GM23248 (cell line): ENCODE measurements around the gene MIEN1. TPM values are rescaled to one million over a fixed set of nuclear protein-coding genes. Genes with fewer than 3 reads are reported as not detected.

ENCODE experiments used
- DNase-seq: peaks from one replicate; pipeline ENCODE4 v3.0.0-alpha.2; 2015
- H2AFZ ChIP-seq: fragments of 200-600 bp; sonication (generic); 2 replicates; pipeline ENCODE4 v1.6.1; 2016; ENCODE audit warnings: antibody characterized with exemption
- H3F3A ChIP-seq: fragments of 200-600 bp; sonication (generic); 2 replicates; pipeline ENCODE4 v1.6.1; 2016; ENCODE audit warnings: mild to moderate bottlenecking, antibody characterized with exemption, mixed run types; ENCODE audit not compliant: insufficient read depth
- H3K27ac ChIP-seq: fragments of 200-600 bp; sonication (generic); 2 replicates; pipeline ENCODE4 v1.5.1; 2016; ENCODE audit warnings: mild to moderate bottlenecking
- H3K27me3 ChIP-seq: fragments of 200-600 bp; sonication (generic); replicated peaks from 2 replicates; pipeline ENCODE4 v1.6.1; 2016; ENCODE audit warnings: mild to moderate bottlenecking; ENCODE audit not compliant: insufficient read depth
- H3K36me3 ChIP-seq: fragments of 200-600 bp; sonication (generic); 2 replicates; pipeline ENCODE4 v1.6.1; 2016; ENCODE audit warnings: low read depth, mild to moderate bottlenecking
- H3K4me1 ChIP-seq: fragments of 200-600 bp; sonication (generic); 2 replicates; pipeline ENCODE4 v1.6.1; 2016; ENCODE audit warnings: mild to moderate bottlenecking; ENCODE audit not compliant: insufficient read depth
- H3K4me2 ChIP-seq: fragments of 200-600 bp; sonication (generic); one replicate; pipeline ENCODE4 v1.6.1; 2016; ENCODE audit warnings: mild to moderate bottlenecking; ENCODE audit not compliant: unreplicated experiment
- H3K4me3 ChIP-seq: fragments of 200-600 bp; sonication (generic); 2 replicates; pipeline ENCODE4 v1.5.1; 2016; ENCODE audit warnings: mild to moderate bottlenecking
- H3K79me2 ChIP-seq: fragments of 200-600 bp; sonication (generic); 2 replicates; pipeline ENCODE4 v1.6.1; 2016; ENCODE audit warnings: mild to moderate bottlenecking; ENCODE audit not compliant: insufficient read depth
- H3K9ac ChIP-seq: fragments of 200-600 bp; sonication (generic); 2 replicates; pipeline ENCODE4 v1.6.1; 2016; ENCODE audit warnings: mild to moderate bottlenecking
- H3K9me2 ChIP-seq: fragments of 200-600 bp; sonication (generic); 2 replicates; pipeline ENCODE4 v1.6.1; 2016; ENCODE audit warnings: mixed run types, mild to moderate bottlenecking, moderate library complexity; ENCODE audit not compliant: insufficient read depth
- H3K9me3 ChIP-seq: fragments of 200-600 bp; sonication (generic); one replicate; pipeline ENCODE4 v1.6.1; 2017; ENCODE audit warnings: low read depth
- H4K20me1 ChIP-seq: fragments of 200-600 bp; sonication (generic); 2 replicates; pipeline ENCODE4 v1.6.0; 2016; ENCODE audit not compliant: insufficient read depth
- EZH2 ChIP-seq: fragments of 200-600 bp; sonication (generic); IDR thresholded peaks from 2 replicates; pipeline ENCODE4 v1.6.1; 2018; ENCODE audit warnings: antibody characterized with exemption, mild to moderate bottlenecking; ENCODE audit not compliant: insufficient read depth, poor library complexity, severe bottlenecking
- EZH2phosphoT487 ChIP-seq: fragments of 200-600 bp; sonication (generic); IDR thresholded peaks from 2 replicates; pipeline ENCODE4 v1.6.1; 2018; ENCODE audit warnings: antibody characterized with exemption, moderate library complexity, mild to moderate bottlenecking, low read depth; ENCODE audit not compliant: insufficient read depth
- WGBS, 2 experiments: methylation state at CpG; one replicate each; pipeline ENCODE4 v1.1.6; 2015 to 2017; ENCODE audit warnings: low lambda C conversion rate in 2 of 2, low coverage in 1 of 2; ENCODE audit errors: missing lambda C conversion rate in 2 of 2; 5-methylcytosine and 5-hydroxymethylcytosine counted together
- in situ Hi-C: fragments of 300-500 bp; cut with MboI; formaldehyde crosslinking; loops from 2 replicates; pipeline ENCODE4 v1.15.0; 2020
- polyA plus RNA-seq: library from polyadenylated mRNA; unstranded; fragments of >200 nt; fragmentation: Nextera tagmentation; extraction: Ambion mirVana; gene quantifications from 2 replicates; pipeline ENCODE4 v1.2.1, GENCODE V29; 2016
- total RNA-seq: library from RNA; depleted of rRNA; stranded (reverse); fragments of >200 nt; shearing (Covaris generic); gene quantifications from 2 replicates; pipeline ENCODE4 v1.2.3, GENCODE V29; 2014

MIEN1 gene
- total and polyA plus RNA-seq, 2 experiments from 2014 or later, result 33.6 to 85.4 TPM

DNA sequence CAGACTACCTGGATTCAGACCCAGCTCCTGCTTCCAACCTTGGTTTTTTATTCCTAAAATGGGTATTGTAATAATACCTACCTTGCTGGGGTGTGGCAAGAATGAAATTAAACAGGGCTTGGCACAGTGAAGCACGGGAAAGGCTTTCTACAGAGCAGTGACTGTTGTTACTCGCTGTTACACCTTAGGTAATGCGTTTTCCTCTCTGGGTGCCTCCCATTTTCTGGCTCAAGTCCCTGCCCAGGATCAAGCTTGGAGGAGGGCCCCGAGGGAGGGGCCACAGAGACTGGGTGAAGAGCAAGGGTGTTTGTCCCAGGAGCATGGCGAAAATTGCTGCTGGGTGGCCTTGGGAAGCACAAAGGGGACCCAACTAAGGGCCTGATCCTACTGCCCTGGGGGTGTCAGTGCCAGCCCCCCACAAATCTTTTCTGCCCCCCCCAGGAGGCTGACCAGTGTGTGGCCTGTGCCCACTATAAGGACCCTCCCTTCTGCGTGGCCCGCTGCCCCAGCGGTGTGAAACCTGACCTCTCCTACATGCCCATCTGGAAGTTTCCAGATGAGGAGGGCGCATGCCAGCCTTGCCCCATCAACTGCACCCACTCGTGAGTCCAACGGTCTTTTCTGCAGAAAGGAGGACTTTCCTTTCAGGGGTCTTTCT is 13.3 kb downstream of the MIEN1 start:
- no peaks in the 10 kb centered on the region for H4K20me1 ChIP-seq
- no peaks in the 10 kb centered on the region for H3K4me1 ChIP-seq
- H3K4me3 ChIP-seq, result no peak overlapping the region
- no peaks in the 10 kb centered on the region for H3K9me2 ChIP-seq
- H3F3A ChIP-seq, result peaks cover 5% of the 10 kb centered on the region; the same call in 1 of the 2 replicates
- H3K9me3 ChIP-seq, result no peaks in the 10 kb centered on the region
- H3K9ac ChIP-seq, result no peak overlapping the region
- in situ Hi-C loops, result no loop called here
- WGBS, 2 experiments, result 84% methylated on average over 10 to 11 of the region's 11 CpGs
- H3K36me3 ChIP-seq, result peaks cover 5% of the 10 kb centered on the region; the same call in 1 of the 2 replicates
- no peaks in the 10 kb centered on the region for H3K27me3 ChIP-seq
- no peak overlapping the region for H3K27ac ChIP-seq
- H2AFZ ChIP-seq, result no peak overlapping the region
- H3K79me2 ChIP-seq, result no peaks in the 10 kb centered on the region
- no peak for DNase-seq
- no peak overlapping the region for H3K4me2 ChIP-seq
- TF ChIP-seq EZH2phosphoT487 (no peak), EZH2 (no peak)

DNA sequence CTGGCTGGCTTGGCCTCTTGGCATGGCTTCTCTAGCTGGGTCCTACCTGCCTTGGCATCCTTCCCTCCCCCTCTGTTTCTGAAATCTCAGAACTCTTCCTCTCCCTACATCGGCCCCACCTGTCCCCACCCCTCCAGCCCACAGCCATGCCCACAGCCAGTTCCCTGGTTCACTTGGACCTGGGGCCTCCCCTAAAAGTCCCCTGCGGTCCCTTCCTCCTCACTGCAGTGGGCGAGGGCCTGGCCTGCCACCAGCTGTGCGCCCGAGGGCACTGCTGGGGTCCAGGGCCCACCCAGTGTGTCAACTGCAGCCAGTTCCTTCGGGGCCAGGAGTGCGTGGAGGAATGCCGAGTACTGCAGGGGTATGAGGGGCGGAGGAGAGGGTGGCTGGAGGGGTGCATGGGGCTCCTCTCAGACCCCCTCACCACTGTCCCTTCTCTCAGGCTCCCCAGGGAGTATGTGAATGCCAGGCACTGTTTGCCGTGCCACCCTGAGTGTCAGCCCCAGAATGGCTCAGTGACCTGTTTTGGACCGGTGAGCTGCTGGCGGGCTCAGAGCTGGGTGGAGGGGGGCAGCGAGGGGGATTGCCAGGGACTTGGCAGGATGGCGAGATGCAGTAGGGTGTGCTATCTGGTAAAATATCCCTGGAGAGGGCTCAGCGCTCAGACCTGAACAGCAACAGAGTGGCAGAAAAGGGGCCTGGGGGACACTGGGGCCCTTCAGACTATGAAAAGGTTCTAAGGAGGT is 14.1 kb downstream of the MIEN1 start:
- no peaks in the 10 kb centered on the region for H3K27me3 ChIP-seq
- H4K20me1 ChIP-seq, result no peaks in the 10 kb centered on the region
- no peaks in the 10 kb centered on the region for H3K4me1 ChIP-seq
- no peak overlapping the region for H3K27ac ChIP-seq
- no peaks in the 10 kb centered on the region for H3K9me2 ChIP-seq
- WGBS, 2 experiments, result 93 to 94% methylated on average over 12 to 15 of the region's 15 CpGs
- no peak for TF ChIP-seq EZH2
- H3K4me3 ChIP-seq, result no peak overlapping the region
- in situ Hi-C loops, result no loop called here
- H2AFZ ChIP-seq, result no peak overlapping the region
- H3F3A ChIP-seq, result peaks cover 5% of the 10 kb centered on the region; the same call in 1 of the 2 replicates
- no peak overlapping the region for H3K4me2 ChIP-seq
- H3K9me3 ChIP-seq, result no peaks in the 10 kb centered on the region
- H3K9ac ChIP-seq, result no peak overlapping the region
- H3K79me2 ChIP-seq, result no peaks in the 10 kb centered on the region
- no peak for DNase-seq
- peaks cover 5% of the 10 kb centered on the region; the same call in 1 of the 2 replicates for H3K36me3 ChIP-seq

DNA sequence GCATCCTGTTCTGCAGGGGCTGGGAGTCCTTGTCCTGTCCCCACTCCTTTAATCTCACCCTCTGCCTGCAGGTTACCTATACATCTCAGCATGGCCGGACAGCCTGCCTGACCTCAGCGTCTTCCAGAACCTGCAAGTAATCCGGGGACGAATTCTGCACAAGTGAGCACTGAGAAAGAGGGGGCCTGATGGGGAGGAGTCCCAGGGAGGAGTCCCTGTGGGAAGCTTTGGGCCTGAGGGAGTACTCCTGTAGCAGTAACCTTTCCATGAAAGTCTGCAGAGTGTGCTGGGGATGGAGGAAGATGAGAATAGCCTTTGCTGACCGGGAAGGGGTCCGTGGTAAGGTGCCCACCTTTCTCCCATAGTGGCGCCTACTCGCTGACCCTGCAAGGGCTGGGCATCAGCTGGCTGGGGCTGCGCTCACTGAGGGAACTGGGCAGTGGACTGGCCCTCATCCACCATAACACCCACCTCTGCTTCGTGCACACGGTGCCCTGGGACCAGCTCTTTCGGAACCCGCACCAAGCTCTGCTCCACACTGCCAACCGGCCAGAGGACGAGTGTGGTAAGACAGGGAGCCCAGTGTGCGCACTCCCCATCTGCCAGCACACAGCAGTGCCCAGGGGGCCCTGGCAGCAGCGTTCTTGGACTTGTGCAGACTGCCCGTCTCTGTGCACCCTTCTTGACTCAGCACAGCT is 14.8 kb downstream of the MIEN1 start:
- Histone ChIP-seq H3K79me2 (no peaks in the 10 kb centered on the region), H4K20me1 (no peaks in the 10 kb centered on the region), H3K27ac (no peak overlapping the region), H2AFZ (no peak overlapping the region), H3K9me3 (no peaks in the 10 kb centered on the region), H3K4me3 (no peak overlapping the region), H3K4me2 (no peak overlapping the region), H3K36me3 (peaks cover 5% of the 10 kb centered on the region; the same call in 1 of the 2 replicates), H3K27me3 (no peaks in the 10 kb centered on the region), H3K9ac (no peak overlapping the region), H3K9me2 (no peaks in the 10 kb centered on the region), H3K4me1 (no peaks in the 10 kb centered on the region), H3F3A (peaks cover 5% of the 10 kb centered on the region; the same call in 1 of the 2 replicates)
- 96 to 97% methylated on average over 17 to 18 of the region's 18 CpGs for WGBS, 2 experiments
- DNase-seq, result no peak
- in situ Hi-C loops, result no loop called here
- TF ChIP-seq EZH2phosphoT487, result no peak
- TF ChIP-seq EZH2, result no peak

DNA sequence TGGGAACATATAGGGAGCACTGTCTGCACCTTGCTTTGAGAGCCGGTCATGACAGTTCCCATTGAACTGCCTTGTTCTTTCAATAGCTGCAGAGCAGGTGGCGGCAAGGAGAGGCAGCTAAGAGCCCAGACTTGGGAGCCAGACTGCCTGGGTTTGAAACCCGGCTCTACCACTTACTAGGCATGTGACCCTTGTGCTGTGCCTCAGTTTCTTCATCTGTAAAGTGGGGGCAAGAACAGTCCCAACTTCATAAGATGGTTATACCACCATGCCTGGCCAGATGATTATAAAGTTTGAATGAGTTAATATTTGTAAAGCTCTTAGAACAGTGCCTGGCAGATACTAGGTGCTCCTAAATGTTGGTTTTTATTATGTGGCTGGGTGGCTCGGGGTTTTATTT is 16.1 kb downstream of the MIEN1 start:
- Histone ChIP-seq H3K27ac (no peak overlapping the region), H3K4me3 (no peak overlapping the region), H3K9me3 (no peaks in the 10 kb centered on the region), H3K4me2 (no peak overlapping the region), H4K20me1 (no peaks in the 10 kb centered on the region), H3K36me3 (peaks cover 5% of the 10 kb centered on the region; the same call in 1 of the 2 replicates), H3K27me3 (no peaks in the 10 kb centered on the region), H3K9ac (no peak overlapping the region), H3K9me2 (no peaks in the 10 kb centered on the region), H3K79me2 (no peaks in the 10 kb centered on the region), H2AFZ (no peak overlapping the region), H3F3A (peaks cover 5% of the 10 kb centered on the region; the same call in 1 of the 2 replicates), H3K4me1 (no peaks in the 10 kb centered on the region)
- DNase-seq, result no peak
- 97 to 98% methylated on average over 4 of the region's 4 CpGs for WGBS, 2 experiments
- in situ Hi-C loops, result no loop called here
- no peak for TF ChIP-seq EZH2phosphoT487
- no peak for TF ChIP-seq EZH2
